NCI-H460 (cell line): ENCODE data around the gene KCTD4. TPM values are rescaled to one million over a fixed set of nuclear protein-coding genes. Genes with fewer than 3 reads are reported as not detected.
"Not testable (repeated sequence)": the region's sequence is repeated elsewhere in the genome, so short reads cannot be mapped to it uniquely, and the experiment has no call there.

Experiments used
- DNase-seq: peaks from one replicate; pipeline ENCODE4 v3.0.0-alpha.2; 2016; ENCODE audit warnings: low read depth; ENCODE audit errors: extremely low read depth
- total RNA-seq: library from RNA; depleted of rRNA; stranded (reverse); fragments of >200 nt; shearing (Covaris generic); gene quantifications from 2 replicates; pipeline ENCODE4 v1.2.3, GENCODE V29; 2014

The KCTD4 gene
- total RNA-seq, 1 experiment from 2014 or later: not detected

DNA sequence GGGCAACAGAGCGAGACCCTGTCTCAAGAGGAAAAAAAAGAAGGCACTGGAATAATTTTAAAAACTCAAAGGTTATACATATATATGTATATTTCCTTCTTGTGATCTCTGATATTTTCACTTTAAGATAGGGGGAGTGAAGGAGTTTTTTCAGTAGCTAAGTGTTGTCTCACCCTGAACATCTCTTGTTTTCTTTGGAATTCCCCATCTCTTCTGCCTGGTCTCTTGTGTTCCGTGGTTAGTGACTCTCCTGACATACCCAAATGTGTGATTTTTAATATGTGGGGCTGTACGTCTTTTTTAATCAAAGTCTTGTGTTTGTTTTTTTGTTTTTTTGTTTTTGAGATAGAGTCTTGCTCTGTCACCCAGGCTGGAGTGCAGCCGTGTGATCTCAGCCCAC lies 15.3 kb upstream of the KCTD4 start:
- no peak for DNase-seq

DNA sequence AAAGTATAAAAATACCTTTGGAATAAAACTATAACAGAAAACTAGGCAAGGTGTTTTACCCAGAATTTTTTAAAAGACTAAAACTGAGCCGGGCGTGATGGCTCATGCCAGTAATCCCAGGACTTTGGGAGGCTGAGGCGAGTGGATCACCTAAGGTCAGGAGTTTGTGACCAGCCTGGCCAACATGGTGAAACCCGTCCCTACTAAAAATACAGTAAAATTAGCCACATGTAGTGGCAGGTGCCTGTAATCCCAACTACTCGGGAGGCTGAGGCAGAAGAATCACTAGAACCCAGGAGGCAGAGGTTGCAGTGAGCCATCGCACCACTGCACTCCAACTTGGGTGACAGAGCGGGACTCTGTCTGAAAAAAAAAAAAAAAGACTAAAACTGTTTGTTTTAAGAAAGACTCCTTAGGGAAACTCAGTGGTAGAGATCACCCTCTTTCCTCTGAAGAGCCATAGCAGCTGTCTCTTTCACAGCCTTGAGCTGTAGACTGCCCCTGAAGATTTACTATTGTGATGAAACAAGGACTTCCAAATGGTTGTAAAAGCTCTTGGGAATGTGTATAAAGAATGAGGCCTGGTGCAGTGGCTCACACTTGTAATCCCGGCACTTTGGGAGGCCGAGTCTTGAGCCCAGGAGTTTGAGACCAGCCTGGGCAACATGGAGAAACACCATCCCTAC lies 14.7 kb upstream of the KCTD4 start:
- DNase-seq: no peak

DNA sequence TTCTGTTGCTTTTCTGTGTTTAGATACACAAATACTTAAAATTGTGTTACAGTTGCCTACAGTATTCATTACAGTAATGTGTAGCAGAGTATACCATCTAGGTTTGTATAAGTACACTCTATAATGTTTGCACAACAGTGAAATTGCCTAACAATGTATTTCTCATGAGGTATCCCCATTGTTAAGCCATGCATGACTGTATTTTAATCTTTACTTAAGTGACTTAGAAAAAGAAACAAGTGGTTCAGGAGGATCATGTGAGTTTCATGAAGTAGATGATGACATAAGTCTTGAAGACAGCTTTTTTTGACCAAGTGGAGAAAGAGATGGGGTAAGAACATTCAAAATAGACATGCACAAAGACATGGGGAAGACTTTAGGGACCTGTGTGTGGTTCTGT lies 8.4 kb upstream of the KCTD4 start:
- no peak for DNase-seq

DNA sequence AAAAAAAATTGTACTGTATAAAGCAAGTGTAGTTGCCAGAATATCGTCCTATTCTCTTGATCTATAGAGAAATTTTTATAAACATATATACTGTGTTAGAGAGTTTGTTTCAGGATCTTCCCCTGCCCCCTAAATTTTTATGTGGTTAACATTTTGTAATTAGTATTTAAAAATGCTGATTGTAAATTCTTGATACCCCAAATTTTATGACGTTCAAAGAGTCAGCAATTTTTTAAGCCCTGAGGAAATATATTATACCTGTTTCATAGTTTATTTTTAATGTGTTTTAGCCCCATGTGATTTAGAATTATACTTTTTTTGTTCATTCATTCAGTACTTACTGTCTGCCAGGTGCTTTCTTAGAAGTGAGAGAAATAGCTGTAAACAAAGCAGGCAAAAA lies 7.3 kb upstream of the KCTD4 start:
- no peak for DNase-seq

DNA sequence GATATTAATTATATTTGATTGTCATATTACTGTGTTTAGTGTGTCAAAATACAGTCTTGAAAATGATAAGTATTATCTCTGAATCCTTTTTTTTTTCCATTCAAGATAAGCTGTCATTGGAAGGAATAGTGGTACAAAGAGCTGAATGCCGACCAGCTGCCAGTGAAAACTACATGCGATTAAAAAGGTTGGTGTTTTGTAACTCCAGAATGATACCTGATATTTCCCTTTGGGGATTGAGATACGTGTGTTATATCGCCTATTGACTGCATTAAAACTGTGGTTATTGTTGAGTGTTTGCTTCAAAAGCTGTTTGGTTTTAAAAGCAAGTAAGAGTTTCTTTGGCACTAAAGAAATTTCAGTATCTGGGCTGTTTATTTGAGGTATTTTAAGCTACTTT lies 6.5 kb upstream of the KCTD4 start:
- no peak for DNase-seq

DNA sequence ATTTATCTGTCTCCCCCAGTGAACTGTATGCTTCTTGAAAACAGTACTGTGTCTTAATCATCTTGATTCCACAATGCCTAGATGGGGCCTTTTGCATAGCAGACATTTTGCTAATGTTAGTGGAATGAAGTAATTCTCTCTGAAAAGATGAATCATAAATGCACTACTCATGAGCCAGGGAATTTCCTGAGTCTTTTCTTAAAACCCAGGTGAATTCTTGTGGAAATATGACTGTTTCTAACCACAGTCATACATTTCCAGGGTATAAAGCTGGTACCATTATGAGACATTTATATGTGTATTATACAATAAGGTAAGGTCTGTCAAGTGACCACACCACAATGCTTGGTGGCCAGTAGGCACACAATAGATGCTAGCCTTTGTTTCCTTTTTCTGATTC lies 5.5 kb upstream of the KCTD4 start:
- DNase-seq: no peak

DNA sequence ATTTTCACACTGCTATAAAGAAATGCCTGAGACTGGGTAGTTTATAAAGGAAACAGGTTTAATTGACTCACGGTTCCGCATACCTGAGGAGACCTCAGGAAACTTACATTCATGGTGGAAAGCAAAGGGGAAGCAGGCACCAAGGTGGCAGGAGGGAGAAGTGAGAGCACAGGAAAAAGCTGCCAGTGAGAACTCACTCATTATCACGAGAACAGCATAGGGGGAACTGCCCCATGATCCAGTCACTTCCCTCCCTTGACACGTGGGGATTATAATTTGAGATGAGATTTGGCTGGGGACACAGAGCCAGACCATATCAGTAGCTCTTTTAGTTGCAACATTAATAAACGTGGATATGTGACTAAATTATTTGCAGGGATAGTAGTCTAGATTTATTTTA lies 4.3 kb upstream of the KCTD4 start:
- no peak for DNase-seq

DNA sequence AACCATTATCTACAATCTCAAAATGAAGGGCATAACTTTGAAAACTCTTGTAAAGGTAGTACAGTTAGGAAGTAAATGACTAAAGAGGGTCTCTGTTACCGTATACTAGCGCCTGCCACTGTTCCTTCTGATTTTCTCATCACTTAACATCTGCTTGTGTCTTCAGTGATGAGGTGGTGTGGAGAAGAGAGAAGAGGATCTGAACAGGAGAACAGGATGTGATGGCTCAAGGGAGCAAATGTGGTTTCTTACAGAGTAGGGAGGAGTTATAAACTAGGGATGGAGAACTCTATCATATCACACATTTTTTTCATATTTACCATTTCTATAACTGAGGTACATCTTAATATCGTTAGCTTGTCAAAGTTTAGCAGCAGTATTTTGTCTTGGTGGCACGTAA lies 1.1 kb downstream of the KCTD4 start:
- no peak for DNase-seq

DNA sequence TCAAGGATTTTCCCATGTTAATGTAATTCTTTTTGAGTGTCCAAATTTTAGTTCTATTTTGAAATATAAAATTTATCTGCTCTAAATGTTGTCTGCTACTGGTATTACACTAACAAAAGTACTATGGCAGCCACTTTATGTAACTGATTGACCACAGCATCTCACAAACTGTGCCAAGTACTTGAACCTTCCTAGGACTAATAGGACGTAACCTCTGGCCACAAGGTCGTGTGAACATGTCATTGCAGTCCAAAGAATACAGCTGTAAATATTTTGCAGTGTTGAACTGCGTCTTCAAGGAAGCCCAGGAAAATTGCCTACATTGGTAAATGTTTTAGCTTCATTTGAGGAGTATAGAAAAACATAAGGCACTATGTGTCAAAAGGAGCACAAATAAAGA lies 1.9 kb downstream of the KCTD4 start:
- DNase-seq: no peak

DNA sequence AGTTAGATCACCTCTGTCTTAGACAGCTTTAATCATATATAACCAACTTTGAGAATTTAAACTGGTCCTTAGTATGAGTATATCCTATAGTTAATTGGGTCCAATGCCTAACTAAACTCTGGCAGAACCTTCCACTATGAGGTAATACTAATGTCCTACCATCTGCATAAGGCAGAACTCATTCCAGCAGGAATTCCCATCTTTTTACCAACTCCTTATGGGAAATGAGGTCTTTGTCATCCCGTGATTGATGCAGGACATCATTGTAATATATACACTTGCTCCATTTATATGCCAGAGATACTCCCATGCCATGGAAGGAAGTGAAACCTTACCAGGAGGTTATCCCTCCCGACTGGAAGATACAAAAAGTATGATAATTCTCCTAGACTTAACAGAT lies 2.8 kb downstream of the KCTD4 start:
- no peak for DNase-seq

DNA sequence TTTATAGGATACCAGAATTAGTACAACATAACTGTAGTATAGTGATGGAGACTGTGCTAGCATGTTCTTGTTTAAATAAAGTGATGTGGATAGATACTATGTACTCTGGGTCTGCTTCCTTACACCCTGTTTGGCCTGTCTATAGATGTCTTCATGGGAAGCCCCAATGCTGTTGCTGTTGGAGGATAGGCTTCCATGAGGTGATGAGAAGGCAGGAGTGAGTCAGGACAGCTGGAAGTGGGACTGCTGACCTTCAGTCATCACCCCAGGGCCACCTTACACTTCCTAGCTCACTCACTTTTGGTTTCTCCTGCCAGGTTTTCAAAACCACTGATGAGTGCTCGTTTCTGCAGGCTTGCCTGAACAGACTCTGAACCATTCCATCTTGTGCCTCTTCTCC lies 4.2 kb downstream of the KCTD4 start:
- DNase-seq: no peak

DNA sequence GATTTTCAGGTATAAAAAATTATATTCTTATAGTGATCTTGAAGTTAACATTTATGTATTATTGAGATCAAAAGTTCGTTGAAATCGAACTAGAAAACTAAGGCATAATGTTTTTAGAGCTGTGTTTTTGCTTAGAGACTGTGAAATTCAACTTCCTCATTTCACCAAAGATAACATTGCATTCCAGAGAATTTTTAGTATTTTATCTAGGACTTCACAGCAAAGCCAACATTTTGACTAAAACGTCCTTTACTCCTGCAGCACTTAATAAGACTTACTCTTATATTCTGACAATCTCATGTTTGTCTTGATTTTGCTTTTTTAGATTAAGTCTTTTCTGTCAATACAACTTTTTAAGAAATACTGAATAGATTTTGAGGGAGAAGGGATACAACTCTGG lies 4.7 kb downstream of the KCTD4 start:
- DNase-seq: no peak

DNA sequence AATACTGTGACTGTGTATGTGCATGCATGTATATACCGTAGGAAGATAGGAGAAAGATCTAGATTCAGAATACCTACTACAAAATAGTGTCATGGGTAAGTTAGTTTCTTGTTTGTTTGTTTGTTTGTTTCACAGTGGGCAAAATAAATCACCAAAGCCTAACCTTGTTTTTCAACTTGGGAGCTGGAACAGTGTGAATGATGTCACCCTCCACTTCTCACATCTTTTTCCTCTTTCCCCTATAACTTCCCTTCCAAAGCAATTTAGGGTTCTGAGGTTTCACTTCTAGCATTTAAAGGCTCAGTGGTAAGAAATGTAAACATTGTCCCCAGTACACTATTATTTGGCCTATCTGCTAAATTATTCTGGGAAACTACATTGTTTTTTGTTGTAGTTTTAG lies 5.4 kb downstream of the KCTD4 start:
- no peak for DNase-seq

DNA sequence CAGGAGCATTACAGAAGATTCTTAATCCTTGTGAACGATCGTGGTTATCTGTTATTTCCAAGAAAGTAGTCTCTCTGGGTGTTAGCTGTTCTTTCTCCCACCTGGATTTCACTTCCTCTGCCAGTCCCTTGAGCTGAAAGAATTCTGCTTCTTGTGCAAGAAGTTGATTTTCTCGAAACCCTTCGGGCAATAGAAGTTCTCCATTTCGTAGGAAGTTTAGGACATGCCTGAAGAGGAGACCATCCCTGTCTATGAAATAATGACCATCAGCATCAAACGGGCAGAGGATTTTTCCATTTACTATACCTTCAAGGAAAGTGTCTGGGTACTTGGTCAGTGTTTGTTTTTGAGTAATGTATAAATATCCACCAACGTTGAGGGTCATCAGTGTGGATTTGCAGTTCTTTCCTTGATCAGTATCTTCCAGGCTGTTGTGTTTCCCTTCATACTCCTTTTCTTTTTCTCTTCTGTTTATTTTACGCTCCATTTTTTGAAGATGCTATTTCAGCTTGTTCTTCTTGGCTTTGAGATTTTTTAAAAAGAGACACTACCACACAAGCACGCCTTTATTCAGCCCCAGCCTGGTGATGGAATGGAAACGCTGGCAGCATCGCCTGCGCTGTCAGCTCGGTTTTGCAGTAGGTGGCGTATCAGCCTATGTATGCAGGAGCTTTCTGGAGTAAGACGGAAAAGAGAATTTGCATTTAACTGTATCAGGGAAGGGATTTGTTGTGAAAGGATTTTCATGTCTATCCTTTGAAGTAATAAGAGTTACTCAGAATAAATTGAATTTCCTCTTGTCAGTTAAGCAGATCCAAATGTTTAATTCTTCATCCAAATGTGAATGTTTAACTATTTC lies 6.5 kb downstream of the KCTD4 start:
- DNase-seq: no peak

DNA sequence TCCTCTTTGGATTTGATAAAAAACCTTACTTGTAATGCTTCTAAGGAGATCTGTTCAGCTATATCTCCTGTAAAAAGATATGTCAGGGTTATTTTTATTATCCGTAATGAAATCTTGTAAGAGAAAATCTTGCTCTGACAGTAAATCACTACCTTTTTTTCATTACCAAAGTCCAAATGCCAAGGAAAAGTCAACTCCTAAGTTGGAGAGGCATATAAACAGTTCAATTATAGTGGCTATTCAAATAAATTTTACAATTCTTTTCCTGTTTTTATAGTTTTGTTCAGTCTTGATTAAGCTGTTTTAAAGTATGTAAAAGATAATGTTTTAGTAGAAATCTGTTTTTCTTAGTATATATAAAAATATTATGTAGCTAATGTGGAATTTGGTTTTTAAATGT lies 9.0 kb downstream of the KCTD4 start:
- DNase-seq: no peak

DNA sequence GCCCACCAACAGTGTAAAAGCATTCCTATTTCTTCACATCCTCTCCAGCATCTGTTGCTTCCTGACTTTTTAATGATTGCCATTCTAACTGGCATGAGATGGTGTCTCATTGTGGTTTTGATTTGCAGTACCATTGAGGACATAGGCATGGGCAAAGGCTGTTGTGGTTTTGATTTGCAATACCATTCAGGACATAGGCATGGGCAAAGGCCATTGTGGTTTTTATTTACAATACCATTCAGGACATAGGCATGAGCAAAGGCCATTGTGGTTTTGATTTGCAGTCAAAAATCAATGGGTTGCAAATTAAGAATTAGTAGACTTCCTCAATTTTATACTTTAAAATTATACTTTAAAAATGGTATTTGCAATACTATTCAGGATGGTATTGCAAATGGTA lies 11.3 kb downstream of the KCTD4 start:
- not testable (repeated sequence) for DNase-seq

DNA sequence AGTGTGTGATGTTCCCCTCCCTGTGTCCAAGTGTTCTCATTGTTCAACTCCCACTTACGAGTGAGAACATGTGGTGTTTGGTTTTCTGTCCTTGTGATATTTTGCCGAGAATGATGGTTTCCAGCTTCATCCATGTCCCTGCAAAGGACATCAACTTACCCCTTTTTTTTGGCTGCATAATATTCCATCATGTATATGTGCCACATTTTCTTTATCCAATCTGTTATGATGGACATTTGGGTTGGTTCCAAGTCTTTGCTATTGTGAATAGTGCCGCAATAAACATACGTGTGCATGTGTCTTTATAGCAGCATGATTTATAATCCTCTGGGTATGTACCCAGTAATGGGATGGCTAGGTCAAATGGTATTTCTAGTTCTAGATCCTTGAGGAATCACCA lies 11.8 kb downstream of the KCTD4 start:
- DNase-seq: not testable (repeated sequence)

DNA sequence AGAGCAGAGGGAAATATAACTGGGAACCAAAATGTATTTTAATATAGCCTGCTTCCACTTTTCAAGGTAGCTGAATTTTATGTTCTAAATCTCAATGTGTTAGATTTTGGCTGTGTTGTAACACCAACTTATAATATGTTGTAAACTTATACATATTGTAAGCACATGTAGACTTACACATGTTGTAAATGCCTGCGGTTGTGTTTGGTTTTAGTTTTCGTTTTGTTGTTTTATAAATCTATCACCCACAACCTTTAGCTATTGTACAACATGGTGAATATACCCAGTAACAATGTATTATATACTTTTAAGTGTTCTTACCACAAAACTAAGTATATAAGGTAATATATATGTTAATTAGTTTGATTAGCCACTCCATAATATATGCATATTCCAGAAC lies 15.6 kb downstream of the KCTD4 start:
- DNase-seq: no peak

DNA sequence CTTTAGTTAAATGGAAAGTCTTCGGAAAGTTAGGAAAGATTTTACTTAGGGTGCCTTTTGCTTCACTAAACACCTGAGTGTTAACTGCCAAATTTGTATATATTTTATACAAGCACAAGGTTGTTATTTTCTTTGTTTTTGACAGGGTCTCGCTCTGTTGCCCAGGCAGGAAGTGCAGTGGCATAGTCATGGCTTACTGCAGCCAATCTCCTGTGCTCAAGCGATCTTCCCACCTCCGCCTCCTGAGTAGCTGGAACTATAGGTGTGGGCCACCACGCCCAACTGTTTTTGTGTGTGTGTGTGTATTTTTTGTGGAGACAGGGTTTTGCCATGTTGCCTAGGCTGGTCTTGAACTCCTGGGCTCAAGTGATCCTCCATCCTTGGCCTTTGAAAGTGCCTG lies 16.2 kb downstream of the KCTD4 start:
- DNase-seq: no peak

DNA sequence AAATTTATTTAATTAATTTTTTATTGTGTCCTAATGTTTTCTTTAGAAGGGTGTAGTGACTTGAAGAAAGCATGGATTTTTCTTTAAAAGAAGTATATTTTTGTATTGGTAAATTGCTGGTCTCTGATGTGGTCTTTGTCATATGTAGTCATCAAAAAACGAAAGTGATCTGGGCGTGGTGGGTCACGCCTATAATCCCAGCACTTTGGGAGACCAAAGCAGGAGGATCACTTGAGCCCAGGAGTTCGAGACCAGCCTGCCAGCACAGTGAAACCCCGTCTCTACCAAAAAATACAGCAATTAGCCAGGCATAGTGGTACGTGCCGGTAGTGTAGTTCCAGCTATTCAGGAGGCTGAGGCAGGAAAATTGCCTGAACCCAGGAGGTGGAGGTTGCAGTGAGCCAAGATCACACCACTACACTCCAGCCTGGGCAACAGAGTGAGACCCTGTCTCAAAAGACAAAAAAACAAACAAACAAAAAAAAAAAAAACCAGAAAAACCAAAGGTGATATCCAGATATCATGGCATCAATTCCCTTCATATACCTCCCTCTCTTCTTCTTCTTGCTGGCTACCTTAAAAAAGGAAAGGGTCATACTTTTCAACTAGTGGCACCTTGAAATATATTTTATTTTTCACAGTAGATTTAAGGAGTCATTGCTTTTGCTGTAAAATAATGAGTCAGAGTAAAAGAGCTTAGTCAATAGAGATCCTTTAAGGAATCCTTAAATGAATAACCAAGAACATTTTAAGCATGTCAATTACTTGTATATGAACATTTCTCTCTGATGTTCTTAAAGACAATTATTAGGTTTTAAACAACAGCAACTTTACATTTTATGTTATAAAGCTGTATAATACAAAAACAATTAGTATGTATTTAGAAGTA lies 19.9 kb downstream of the KCTD4 start:
- DNase-seq: no peak

DNA sequence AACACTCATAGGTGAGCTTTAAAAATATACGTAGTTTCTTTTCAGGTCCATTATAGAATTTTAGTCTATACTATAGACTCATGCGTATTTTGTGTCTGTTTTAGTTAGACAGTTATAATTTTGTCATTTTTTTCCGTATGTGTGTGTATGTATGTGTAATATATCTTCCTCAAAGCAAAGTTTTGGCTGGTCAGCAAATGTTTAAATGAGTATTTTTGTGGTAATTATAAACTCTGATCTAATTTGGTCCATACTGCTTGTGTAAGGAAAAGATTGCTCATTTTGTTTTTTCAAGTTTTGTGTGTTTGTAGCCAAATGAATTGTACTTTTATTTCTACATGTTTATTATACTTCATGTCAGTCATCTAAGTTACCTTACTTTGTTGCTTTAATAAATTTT lies 20.5 kb downstream of the KCTD4 start:
- DNase-seq: no peak
